H54 (cell line): ENCODE data around the gene LTV1.
"Not testable (repeated sequence)": the region's sequence is repeated elsewhere in the genome, so short reads cannot be mapped to it uniquely, and the experiment has no call there.

Experiments
- DNase-seq: peaks from one replicate; pipeline ENCODE4 v3.0.0; 2011; ENCODE audit warnings: low spot score, mixed read lengths; ENCODE audit not compliant: insufficient read length
- FAIRE-seq: peaks from 3 replicates; lab custom pipeline; 2011; peaks lifted over from hg19 to GRCh38; lab: Jason Lieb, UNC
- POLR2A ChIP-seq: IDR thresholded peaks from 2 replicates; pipeline ENCODE4 v1.6.1; 2011; ENCODE audit warnings: low read depth, mild to moderate bottlenecking, low read length

The LTV1 gene

DNA sequence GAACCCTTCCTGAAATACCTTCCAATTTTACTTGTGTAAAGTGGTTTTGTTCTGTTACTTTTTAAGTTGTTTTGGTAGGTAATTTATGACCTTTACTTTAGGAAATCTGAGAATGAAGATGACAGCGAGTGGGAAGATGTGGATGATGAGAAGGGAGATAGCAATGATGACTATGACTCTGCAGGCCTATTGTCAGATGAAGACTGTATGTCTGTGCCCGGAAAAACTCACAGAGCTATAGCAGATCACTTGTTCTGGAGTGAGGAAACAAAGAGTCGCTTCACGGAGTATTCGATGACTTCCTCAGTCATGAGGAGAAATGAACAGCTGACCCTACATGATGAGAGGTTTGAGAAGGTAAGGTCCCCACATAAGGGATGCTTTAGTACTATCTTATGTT, 14.5 kb downstream of the LTV1 start:
- DNase-seq (no peak), FAIRE-seq (no peak)
- TF ChIP-seq POLR2A, result no peak

DNA sequence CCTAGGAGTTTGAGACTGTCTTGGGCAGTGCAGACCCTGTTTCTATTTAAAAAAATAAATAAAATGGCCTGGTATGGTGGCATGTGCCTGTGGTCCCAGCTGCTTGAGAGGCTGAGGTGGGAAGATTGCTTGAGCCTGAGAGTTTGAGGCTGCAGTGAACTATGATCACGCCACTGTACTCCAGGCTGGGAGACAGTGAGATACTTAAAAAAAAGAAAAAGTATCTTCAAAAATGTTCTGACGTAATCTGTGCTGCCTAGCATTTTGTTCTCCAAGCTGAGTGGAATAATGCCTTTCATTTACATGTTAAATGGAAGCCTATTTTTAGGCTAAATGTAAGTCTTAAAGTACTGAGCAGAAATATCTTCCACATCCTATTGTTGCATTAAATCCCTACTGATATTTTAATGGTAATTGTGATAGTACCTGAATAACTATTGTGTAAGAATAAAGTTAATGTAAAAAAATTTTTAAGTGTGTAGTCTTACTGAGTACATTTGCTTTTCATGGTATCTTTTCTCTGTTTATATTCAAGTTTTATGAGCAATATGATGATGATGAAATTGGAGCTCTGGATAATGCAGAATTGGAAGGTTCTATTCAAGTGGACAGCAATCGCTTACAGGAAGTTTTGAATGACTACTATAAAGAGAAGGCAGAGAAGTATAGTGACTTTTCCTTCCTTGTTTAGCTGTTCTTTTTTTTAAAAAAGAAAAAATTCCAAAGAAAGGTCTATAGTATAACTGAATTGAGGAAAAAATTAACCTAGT, 16.9 kb downstream of the LTV1 start:
- no peak for FAIRE-seq

DNA sequence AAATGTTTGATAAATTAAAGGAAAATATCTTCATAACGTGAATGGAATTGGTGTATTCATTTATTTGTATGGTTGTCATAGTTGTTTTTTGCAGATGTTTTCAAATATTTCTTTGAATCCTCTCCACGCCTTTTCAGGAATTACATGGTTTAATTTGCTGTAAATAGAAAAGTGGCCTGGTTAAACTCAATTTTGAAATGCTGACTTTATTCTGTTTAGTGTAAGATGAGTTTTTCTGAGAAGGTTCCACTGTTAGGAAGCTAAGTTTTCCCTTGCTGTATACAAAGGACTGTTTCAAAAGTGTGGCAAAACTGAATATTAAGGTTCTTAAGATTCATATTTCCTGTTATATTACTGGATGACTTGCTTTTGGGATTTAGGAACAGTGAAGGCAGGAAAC, 20.6 kb downstream of the LTV1 start:
- DNase-seq (no peak), FAIRE-seq (no peak)

More for the DNA sequence above, 16.9 kb downstream of the LTV1 start:
- no peak for DNase-seq
- TF ChIP-seq POLR2A, result no peak

DNA sequence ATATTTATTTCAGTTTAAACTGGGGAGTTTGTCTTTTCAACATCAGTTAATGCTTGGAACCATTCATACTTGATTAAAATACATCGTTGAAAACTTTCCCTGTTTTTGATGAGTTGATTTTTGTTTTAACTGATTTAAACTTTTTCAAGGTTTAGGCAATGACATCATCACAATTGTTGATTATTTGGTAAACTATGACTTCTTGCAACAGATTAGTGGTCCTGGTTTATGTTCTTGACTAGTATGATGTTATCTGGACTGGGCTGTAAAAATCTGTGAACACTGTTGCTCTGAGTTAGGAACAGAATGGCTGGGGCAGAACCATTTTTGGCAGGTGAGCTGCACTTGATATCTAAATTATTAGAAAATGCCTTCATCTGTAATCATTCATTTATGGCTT, 21.1 kb downstream of the LTV1 start, which contains the start of gene ZC2HC1B:
TSS of gene ZC2HC1B (plus strand) at position 241 of the 400 bp plus-strand sequence. CDS start at position 307, 66 bp downstream.
- DNase-seq (no peak), FAIRE-seq (no peak)
- TF ChIP-seq POLR2A, result no peak

More for the DNA sequence above, 20.6 kb downstream of the LTV1 start:
- no peak for TF ChIP-seq POLR2A

DNA sequence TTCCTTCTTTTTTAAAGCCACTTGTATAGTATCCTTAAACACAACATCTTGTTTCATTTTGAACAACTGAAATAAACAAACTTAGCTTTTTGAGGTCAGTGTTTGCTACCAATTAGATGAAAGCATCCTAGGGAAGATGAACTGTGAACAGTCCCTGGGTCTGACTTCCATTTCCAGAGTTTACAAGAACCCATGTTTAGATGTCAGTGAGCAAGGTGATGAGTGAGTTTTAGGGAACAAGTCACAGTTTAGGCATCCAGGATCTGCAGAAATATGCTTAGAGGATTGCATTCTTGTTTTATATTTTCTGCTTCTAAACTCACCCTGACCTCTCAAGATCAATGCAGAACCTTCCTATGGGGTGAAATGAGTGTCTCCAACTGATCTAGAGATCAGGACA, 24.1 kb downstream of the LTV1 start:
- DNase-seq (no peak), FAIRE-seq (no peak)
- TF ChIP-seq POLR2A, result no peak

DNA sequence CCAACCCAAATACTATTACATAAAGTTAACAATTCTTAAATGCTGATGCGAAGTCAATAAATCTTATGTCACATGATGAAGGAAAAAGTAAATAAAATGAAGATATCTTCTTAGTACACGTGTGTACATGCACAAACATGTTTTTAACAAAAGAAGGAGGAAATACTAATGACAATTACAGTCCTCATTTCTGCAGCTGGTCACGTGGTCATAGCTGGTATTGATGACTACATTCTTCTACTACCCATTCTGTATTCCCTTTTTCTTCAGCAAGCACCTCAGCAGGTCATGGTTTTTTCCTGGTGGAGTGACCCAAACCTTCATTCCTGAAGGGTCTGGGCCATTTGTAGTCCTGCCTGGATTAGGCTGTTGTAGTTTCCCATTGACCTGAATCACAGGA, 25.7 kb downstream of the LTV1 start:
- DNase-seq, FAIRE-seq: not testable (repeated sequence)

DNA sequence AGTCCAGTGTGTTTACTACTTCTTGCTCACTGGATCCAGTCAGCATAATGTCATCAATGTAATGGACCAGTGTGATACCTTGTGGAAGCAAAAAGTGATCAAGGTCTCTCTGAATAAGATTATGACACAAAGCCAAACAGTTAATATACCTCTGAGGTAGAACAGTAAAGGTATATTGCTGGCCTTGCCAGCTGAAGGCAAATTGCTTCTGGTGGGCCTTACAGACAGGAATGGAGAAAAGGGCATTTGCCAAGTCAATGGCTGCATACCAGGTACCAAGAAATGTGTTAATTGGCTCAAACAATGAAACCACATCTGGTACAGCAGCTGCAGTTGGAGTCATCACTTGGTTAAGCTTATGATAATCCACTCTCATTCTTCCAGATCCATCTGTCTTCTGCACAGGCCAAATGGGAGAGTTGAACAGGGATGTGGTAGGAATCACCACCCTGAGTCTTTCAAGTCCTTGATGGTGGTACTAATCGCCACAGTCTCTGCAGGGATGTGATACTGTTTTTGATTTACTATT, 28.1 kb downstream of the LTV1 start:
- FAIRE-seq, DNase-seq: not testable (repeated sequence)

DNA sequence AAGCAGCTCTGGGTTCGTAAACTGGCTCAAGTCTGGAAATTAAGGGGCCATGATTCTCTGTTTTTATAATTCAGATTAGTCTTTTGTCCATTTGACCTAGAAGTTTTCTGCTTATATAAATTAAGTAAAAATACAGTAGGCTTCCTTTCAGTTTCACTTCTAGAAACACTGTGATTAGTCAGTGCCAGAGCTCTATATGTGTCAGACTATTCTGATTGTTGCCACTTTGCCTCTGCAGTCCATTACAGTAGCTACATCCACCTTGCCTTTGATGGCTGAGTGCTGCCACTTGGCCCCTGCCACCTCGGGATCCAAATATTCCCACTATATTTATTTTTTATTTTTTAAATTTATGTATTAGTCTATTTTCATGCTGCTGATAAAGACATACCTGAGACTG, 29.1 kb downstream of the LTV1 start:
- no peak for TF ChIP-seq POLR2A
- no peak for FAIRE-seq
- no peak for DNase-seq

DNA sequence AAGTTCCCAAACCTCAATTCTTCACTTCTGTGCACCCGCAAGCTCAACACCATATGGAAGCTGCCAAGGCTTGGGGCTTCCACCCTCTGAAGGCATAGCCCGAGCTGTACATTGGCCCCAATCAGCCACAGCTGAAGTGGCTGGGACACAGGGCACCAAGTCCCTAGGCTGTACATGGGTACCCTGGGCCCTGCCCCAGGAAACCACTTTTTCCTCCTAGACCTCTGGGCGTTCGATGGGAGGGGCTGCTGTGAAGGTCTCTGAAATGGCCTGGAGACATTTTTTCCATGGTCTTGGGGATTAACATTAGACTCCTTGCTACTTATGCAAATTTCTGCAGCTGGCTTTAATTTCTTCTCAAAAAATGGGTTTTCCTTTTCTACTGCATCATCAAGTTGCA, 30.5 kb downstream of the LTV1 start:
- not testable (repeated sequence) for FAIRE-seq, DNase-seq

DNA sequence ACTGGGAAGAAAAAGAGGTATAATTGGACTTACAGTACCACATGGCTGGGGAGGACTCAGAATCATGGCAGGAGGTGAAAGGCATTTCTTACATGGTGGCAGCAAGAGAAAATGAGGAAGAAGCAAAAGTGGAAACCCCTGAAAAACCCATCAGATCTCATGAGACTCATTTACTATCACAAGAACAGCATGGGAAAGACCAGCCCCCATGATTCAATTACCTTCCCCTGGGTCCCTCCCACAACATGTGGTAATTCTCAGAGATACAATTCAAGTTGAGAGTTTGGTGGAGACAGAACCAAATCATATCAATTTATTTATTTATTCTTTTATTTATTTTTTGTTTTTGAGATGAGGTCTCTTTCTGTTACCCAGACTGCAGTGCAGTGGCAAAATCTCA, 31.4 kb downstream of the LTV1 start:
- not testable (repeated sequence) for FAIRE-seq, DNase-seq

DNA sequence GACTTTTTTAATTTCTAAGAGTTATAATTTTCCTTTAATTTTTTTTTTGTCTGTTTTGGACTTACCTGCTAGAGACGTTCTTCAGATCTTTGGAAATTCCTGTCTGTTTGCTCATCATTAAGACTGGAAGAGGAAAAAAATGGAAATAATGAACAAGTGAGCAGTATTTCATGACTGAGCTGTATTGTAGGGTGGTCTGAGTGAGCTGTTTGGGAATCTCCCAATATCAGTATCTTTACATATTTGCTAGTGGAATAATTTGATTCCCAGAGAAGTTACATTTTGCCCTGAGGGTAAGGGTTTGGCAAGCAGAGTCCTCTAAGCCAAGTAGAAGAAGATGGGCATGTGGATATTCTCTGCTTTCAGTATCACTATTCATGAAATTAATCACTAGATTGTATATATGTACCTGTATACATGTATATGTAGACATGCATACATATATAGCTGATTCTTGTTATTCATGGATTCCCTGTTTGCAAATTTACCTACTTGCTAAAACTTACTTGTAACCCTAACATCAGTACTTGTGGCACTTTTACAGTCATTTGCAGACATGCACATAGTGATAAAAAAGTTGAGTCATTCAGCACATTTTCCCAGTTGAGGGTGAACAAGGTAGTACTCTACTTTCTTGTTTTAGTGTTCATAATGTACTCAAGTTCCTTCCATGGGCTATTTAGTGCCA, 34.6 kb downstream of the LTV1 start:
- no peak for FAIRE-seq
- TF ChIP-seq POLR2A, result no peak
- DNase-seq, result no peak

DNA sequence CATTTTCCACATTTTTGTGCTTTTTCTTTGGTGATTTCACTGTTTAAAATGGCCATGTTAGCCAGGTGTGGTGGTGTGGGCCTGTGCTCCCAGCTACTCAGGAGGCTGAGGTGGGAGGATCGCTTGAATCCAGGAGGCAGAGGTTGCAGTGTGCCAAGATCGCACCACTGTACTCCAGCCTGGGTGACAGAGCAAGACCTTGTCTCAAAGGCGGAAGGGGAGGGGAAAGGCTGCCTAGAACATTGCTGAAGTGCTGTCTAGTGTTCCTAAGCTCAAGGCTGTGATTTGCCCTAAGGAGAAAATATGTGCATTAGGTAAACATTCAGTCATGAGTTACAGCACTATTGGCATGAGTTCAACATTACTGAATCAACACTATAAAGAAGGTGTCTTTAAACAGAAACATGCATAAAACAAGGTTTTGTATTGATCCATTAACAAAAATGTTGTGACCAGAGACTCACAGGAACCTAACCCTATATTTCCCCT, 35.2 kb downstream of the LTV1 start:
- FAIRE-seq (no peak), DNase-seq (no peak)
- TF ChIP-seq POLR2A, result no peak

DNA sequence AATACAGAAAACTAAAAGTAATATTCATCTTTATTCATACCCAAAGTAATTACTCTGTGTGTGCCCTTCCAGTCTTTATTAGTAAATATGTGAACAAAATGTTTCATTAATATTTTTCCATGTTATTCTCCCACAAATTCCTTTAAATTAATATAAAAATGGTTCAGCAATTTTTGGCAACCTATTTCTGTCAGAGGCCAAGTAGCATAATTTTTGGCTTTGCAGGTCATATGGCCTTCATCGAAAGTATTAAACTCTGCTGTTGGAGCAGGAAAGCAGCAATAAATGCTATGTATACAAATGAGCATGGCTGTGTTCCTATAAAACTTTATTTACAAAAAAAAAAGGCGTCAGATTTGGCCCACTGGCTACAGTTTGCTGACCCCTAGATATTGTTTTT, 37.3 kb downstream of the LTV1 start:
- TF ChIP-seq POLR2A, result no peak
- no peak for DNase-seq
- FAIRE-seq, result no peak

DNA sequence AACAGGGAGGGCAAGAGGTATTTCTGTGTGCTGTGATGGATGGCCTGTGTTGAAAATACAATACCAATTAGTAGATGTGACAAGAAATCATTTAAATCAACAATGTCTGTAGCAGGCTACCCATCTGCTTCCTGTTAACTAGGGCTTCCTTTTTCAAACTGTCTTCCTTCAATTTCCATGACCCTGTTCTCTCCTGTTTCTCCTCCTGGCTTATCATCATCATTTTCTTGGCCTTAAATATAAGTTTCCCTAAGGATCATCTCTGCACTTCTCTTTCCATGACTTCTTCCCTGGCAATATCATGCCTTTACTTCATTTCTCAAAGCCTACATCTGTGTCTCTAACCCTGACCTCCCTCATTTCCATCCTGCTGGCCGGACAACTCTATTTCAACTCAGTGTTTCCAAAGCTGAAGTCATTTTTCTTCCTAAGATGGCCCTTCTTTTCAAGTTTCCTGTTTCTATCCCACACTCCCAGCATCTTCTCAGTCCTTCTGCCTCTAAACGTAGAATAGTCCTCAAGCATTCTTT, 39.3 kb downstream of the LTV1 start:
- no peak for DNase-seq

More for the DNA sequence above, 39.3 kb downstream of the LTV1 start:
- FAIRE-seq, result no peak
- no peak for TF ChIP-seq POLR2A
